ENCODE data around the gene KANSL1L.

The KANSL1L gene

GRCh38 chr2:209990838-209991237, 180.4 kb downstream of the KANSL1L start:
- DNase-seq (ENCODE audit: low spot score) = no peak

- DNase-seq (ENCODE audit: low spot score) = no peak
Observed at GRCh38 chr2:209988010-209988409, 183.2 kb downstream of the KANSL1L start.

GRCh38 chr2:209986415-209986814, 184.8 kb downstream of the KANSL1L start:
- DNase-seq (ENCODE audit: low spot score) = peak; percentile 56

GRCh38 chr2:209985874-209986273, 185.3 kb downstream of the KANSL1L start:
- DNase-seq (ENCODE audit: low spot score) = no peak

GRCh38 chr2:209984291-209984690, 186.9 kb downstream of the KANSL1L start:
- DNase-seq (ENCODE audit: low spot score) = no peak

- DNase-seq (ENCODE audit: low spot score) = peak; percentile 49
Observed at GRCh38 chr2:209977386-209978239, 193.6 kb downstream of the KANSL1L start.

- no peak for DNase-seq (ENCODE audit: low spot score)
Observed at GRCh38 chr2:209976698-209977385, 194.4 kb downstream of the KANSL1L start.

GRCh38 chr2:209974576-209974975, 196.6 kb downstream of the KANSL1L start:
- peak; percentile 68 for DNase-seq (ENCODE audit: low spot score)

GRCh38 chr2:209973328-209973727, 197.9 kb downstream of the KANSL1L start:
- DNase-seq (ENCODE audit: low spot score) = no peak
